Measurements from ENCODE around the gene CFAP100.

Gene CFAP100

DNA sequence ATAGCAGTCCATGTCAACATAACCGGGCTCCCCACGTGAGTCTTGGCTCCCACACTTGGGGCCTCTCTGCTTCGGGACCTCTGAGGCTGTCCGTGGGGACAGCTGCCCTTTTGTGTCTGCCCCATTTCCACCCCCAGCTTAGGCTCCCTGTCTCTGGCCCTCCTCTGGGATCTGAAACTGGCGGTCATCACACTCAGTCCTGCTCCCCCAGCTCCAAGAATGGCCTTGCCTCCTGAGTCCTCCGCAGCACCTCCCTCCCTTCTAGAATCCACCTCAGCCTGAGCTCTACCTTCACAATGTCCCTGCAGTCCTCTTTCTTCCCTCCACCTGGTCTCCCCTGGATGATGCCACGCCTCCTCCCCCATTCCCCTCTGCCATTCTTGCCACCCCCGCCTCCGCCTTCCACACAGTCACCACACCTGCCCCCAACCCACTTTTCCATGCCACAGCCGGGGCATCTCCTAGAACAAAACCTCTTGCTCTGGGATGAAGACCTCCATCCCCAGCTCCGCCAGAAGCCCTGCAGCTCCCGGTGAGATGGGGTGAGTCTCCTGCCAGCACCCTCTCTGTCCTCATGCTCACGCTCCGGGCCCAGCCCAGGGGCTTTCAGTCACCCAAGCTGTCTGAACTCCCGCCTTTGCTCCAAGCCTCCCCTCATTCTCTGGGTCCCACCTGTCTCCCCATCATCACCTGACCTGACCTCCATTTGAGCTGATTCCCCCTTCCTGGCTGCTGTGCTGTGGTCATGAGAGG is 88.0 kb downstream of the CFAP100 start:
- POLR2A ChIA-PET, result no interaction called here
- Histone ChIP-seq H3K4me1 (ENCODE audit: control insufficient read depth, insufficient read depth, low read length) (no peaks in the 10 kb centered on the region), H3K27ac (ENCODE audit: extremely low read depth, low read depth, low read length) (no peak overlapping the region), H3K36me3 (ENCODE audit: control insufficient read depth in 2 of 2, insufficient read depth in 1 of 2, low read length in 2 of 2) (no peaks in the 10 kb centered on the region), H3K9me3 (ENCODE audit: control insufficient read depth, insufficient read depth, low read depth, low read length) (no peaks in the 10 kb centered on the region), H3K4me3 (ENCODE audit: low read depth, low read length) (no peak overlapping the region)
- TF ChIP-seq ZNF600 (tag by site-specific recombination; IDR thresholded peaks at IDR 0.05), result no peak
- no peak for TF ChIP-seq KLF8 (tag by site-specific recombination; IDR thresholded peaks at IDR 0.05)
- TF ChIP-seq ZNF561 (tag by site-specific recombination; IDR thresholded peaks at IDR 0.05; ENCODE audit: borderline replicate concordance), result no peak
- TF ChIP-seq ZNF335 (tag by site-specific recombination; conservative IDR thresholded peaks at IDR 0.05), result no peak
- TF ChIP-seq ZNF623 (tag by site-specific recombination; IDR thresholded peaks at IDR 0.05), result no peak
- TF ChIP-seq, protein P1, sequence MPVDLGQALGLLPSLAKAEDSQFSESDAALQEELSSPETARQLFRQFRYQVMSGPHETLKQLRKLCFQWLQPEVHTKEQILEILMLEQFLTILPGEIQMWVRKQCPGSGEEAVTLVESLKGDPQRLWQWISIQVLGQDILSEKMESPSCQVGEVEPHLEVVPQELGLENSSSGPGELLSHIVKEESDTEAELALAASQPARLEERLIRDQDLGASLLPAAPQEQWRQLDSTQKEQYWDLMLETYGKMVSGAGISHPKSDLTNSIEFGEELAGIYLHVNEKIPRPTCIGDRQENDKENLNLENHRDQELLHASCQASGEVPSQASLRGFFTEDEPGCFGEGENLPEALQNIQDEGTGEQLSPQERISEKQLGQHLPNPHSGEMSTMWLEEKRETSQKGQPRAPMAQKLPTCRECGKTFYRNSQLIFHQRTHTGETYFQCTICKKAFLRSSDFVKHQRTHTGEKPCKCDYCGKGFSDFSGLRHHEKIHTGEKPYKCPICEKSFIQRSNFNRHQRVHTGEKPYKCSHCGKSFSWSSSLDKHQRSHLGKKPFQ (tag by site-specific recombination; IDR thresholded peaks at IDR 0.05), result no peak
- no peak for TF ChIP-seq SP2 (tag by site-specific recombination; IDR thresholded peaks at IDR 0.05)
- TF ChIP-seq, protein P2, sequence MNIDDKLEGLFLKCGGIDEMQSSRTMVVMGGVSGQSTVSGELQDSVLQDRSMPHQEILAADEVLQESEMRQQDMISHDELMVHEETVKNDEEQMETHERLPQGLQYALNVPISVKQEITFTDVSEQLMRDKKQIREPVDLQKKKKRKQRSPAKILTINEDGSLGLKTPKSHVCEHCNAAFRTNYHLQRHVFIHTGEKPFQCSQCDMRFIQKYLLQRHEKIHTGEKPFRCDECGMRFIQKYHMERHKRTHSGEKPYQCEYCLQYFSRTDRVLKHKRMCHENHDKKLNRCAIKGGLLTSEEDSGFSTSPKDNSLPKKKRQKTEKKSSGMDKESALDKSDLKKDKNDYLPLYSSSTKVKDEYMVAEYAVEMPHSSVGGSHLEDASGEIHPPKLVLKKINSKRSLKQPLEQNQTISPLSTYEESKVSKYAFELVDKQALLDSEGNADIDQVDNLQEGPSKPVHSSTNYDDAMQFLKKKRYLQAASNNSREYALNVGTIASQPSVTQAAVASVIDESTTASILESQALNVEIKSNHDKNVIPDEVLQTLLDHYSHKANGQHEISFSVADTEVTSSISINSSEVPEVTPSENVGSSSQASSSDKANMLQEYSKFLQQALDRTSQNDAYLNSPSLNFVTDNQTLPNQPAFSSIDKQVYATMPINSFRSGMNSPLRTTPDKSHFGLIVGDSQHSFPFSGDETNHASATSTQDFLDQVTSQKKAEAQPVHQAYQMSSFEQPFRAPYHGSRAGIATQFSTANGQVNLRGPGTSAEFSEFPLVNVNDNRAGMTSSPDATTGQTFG (tag by site-specific recombination; IDR thresholded peaks at IDR 0.05; ENCODE audit: borderline replicate concordance), result no peak
- TF ChIP-seq, protein P3, sequence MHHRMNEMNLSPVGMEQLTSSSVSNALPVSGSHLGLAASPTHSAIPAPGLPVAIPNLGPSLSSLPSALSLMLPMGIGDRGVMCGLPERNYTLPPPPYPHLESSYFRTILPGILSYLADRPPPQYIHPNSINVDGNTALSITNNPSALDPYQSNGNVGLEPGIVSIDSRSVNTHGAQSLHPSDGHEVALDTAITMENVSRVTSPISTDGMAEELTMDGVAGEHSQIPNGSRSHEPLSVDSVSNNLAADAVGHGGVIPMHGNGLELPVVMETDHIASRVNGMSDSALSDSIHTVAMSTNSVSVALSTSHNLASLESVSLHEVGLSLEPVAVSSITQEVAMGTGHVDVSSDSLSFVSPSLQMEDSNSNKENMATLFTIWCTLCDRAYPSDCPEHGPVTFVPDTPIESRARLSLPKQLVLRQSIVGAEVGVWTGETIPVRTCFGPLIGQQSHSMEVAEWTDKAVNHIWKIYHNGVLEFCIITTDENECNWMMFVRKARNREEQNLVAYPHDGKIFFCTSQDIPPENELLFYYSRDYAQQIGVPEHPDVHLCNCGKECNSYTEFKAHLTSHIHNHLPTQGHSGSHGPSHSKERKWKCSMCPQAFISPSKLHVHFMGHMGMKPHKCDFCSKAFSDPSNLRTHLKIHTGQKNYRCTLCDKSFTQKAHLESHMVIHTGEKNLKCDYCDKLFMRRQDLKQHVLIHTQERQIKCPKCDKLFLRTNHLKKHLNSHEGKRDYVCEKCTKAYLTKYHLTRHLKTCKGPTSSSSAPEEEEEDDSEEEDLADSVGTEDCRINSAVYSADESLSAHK (tag by site-specific recombination; IDR thresholded peaks at IDR 0.05), result no peak
- no peak for TF ChIP-seq ZNF791 (tag by site-specific recombination; IDR thresholded peaks at IDR 0.05)
- no peak for TF ChIP-seq ZNF266 (tag by site-specific recombination; IDR thresholded peaks at IDR 0.05; ENCODE audit: low read depth)
- TF ChIP-seq ZNF157 (tag by site-specific recombination; IDR thresholded peaks at IDR 0.05), result no peak
- TF ChIP-seq ZNF677 (tag by site-specific recombination; IDR thresholded peaks at IDR 0.05), result no peak
- no peak for TF ChIP-seq KLF1 (tag by site-specific recombination; IDR thresholded peaks at IDR 0.05)
- CTCF ChIA-PET, result interaction anchor here (0.5 kb wide), 1 partner anchor 10 kb away, joined by 3 read pairs; no protein-coding TSS in a partner anchor

DNA sequence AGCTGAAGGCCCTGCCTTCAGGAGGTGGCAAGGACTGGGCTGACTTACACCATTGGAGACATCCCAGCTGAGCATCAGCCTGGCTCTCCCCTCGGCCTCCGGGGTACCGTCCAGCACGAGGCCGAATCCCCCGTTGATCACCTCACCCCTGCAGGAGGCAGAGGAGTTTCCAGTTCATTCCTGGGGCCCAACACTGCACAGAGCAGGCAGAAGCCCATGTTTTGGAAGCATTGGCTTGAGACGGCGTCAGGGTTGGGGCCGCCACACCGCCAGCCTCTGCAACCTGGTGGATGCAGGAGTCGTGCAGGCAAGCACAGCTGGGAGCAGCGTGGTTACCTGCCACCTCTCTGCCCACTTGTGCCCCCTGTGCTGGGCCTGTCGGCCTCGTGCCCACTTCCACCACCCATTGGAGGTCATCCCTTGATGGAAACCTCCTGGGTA is 88.6 kb downstream of the CFAP100 start:
- no peaks in the 10 kb centered on the region for H3K9me3 ChIP-seq (ENCODE audit: control insufficient read depth, insufficient read depth, low read depth, low read length)
- no peaks in the 10 kb centered on the region for H3K36me3 ChIP-seq (ENCODE audit: control insufficient read depth in 2 of 2, insufficient read depth in 1 of 2, low read length in 2 of 2)
- H3K27ac ChIP-seq (ENCODE audit: extremely low read depth, low read depth, low read length), result no peak overlapping the region
- CTCF ChIA-PET, result no interaction called here
- H3K4me1 ChIP-seq (ENCODE audit: control insufficient read depth, insufficient read depth, low read length), result no peaks in the 10 kb centered on the region
- no peak overlapping the region for H3K4me3 ChIP-seq (ENCODE audit: low read depth, low read length)
- TF ChIP-seq GLI4 (tag by site-specific recombination; IDR thresholded peaks at IDR 0.05) (no peak), ZNF549 (tag by site-specific recombination; IDR thresholded peaks at IDR 0.05) (no peak), ZNF623 (tag by site-specific recombination; IDR thresholded peaks at IDR 0.05) (no peak), ZNF433 (tag by site-specific recombination; IDR thresholded peaks at IDR 0.05; ENCODE audit: low read depth) (no peak)
- POLR2A ChIA-PET, result no interaction called here
